Cardiac muscle cell (in vitro differentiated cells and primary cell): ENCODE results near the gene AMD1. TPM values are rescaled to one million over a fixed set of nuclear protein-coding genes. Genes with fewer than 3 reads are reported as not detected.

Experiments
- DNase-seq, 2 donors: peaks; one replicate each; pipeline versions ENCODE4 v3.0.0 to v3.0.0-alpha.2; 2010 to 2017; ENCODE audit warnings: low read depth in 1 of 2, low spot score in 1 of 2
- H3K27ac ChIP-seq: fragments of 200-600 bp; sonication (generic); 2 replicates; pipeline ENCODE4 v1.5.1; 2016
- H3K27me3 ChIP-seq: fragments of 200-600 bp; sonication (generic); 2 replicates; pipeline ENCODE4 v1.6.0; 2016; ENCODE audit warnings: control low read depth
- H3K36me3 ChIP-seq: fragments of 200-600 bp; sonication (generic); 2 replicates; pipeline ENCODE4 v1.5.1; 2016; ENCODE audit warnings: control low read depth
- H3K4me1 ChIP-seq: fragments of 200-600 bp; sonication (generic); 2 replicates; pipeline ENCODE4 v1.8.1; 2017; ENCODE audit warnings: low read depth, mild to moderate bottlenecking, mixed run types
- H3K4me3 ChIP-seq: fragments of 200-600 bp; sonication (generic); 2 replicates; pipeline ENCODE4 v1.5.1; 2016; ENCODE audit warnings: mild to moderate bottlenecking
- H3K9me3 ChIP-seq: fragments of 200-600 bp; sonication (generic); 2 replicates; pipeline ENCODE4 v1.5.1; 2017; ENCODE audit warnings: low read depth, mild to moderate bottlenecking, control low read depth
- polyA plus RNA-seq: library from polyadenylated mRNA; unstranded; fragments of >200 nt; fragmentation: Nextera tagmentation; extraction: Ambion mirVana; gene quantifications from 2 replicates; pipeline ENCODE4 v1.2.1, GENCODE V29; 2016
- total RNA-seq: library from RNA; depleted of rRNA; stranded (reverse); fragments of >200 nt; gene quantifications from 2 replicates; pipeline ENCODE4 v1.2.3, GENCODE V29; 2016
- TF ChIP-seq, protein P1 (sequence below): IDR thresholded peaks from 2 replicates; pipeline ENCODE4 v1.5.1; 2012; ENCODE audit warnings: low read depth, mild to moderate bottlenecking, low read length

The AMD1 gene
- total and polyA plus RNA-seq, 2 experiments from 2014 or later = 45.1 to 48.2 TPM

DNA sequence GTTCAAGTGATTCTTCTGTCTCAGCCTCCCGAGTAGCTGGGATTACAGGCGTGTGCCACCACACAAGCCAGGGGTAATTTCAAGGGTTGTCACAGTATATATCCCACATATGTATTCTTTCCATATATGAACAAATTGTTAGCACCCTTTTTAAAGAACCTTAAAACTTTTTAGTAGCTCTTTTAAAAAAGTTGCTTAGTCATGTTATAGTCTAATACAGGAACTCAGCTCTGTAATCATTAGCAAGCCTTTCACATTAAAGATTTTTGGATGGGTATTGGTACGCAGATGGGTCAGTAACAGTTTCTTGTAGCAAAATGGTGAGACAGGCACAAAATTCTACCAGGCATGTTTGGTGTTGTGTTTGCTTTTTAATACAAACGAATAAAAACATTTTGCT is 10.9 kb downstream of the AMD1 start:
- H3K4me1 ChIP-seq = peaks cover 25% of the 10 kb centered on the region
- TF ChIP-seq, protein P1, sequence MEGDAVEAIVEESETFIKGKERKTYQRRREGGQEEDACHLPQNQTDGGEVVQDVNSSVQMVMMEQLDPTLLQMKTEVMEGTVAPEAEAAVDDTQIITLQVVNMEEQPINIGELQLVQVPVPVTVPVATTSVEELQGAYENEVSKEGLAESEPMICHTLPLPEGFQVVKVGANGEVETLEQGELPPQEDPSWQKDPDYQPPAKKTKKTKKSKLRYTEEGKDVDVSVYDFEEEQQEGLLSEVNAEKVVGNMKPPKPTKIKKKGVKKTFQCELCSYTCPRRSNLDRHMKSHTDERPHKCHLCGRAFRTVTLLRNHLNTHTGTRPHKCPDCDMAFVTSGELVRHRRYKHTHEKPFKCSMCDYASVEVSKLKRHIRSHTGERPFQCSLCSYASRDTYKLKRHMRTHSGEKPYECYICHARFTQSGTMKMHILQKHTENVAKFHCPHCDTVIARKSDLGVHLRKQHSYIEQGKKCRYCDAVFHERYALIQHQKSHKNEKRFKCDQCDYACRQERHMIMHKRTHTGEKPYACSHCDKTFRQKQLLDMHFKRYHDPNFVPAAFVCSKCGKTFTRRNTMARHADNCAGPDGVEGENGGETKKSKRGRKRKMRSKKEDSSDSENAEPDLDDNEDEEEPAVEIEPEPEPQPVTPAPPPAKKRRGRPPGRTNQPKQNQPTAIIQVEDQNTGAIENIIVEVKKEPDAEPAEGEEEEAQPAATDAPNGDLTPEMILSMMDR = no peak
- no peaks in the 10 kb centered on the region for H3K27me3 ChIP-seq
- no peaks in the 10 kb centered on the region for H3K9me3 ChIP-seq
- H3K36me3 ChIP-seq = peaks cover under 1% of the 10 kb centered on the region
- H3K27ac ChIP-seq = no peak overlapping the region
- H3K4me3 ChIP-seq = no peak overlapping the region
- no peak for DNase-seq

DNA sequence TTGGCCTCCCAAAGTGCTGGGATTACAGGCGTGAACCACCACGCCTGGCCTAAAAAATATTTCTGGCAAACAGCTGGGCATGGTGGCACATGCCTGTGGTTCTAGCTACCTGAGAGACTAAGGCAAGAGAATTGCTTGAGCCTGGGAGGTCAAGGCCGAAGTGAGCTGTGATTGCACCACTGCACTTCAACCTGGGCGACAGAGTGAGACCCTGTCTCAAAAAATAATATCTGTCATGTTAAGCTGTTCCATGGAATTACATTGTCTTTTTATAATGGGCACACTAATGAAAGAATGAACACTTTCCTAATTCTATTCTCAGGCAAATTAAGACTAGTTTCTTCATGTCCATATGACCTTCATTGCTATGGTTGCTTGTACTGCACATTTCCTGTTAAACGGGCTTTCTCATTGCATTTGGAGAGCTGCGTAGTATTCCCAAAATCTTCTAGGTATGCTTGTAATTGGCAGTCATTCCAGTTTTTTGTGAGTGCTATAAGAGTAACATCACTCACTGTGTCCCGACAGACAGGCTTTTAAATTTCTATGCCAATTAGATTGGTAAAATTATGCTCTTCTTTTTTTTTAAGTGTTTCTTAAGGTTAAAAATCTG is 12.1 kb downstream of the AMD1 start:
- Histone ChIP-seq H3K27me3 (no peaks in the 10 kb centered on the region), H3K27ac (no peak overlapping the region), H3K4me3 (no peak overlapping the region), H3K36me3 (peaks cover 11% of the 10 kb centered on the region), H3K4me1 (peaks cover 21% of the 10 kb centered on the region), H3K9me3 (no peaks in the 10 kb centered on the region)
- no peak for DNase-seq
- TF ChIP-seq, protein P1 = no peak

DNA sequence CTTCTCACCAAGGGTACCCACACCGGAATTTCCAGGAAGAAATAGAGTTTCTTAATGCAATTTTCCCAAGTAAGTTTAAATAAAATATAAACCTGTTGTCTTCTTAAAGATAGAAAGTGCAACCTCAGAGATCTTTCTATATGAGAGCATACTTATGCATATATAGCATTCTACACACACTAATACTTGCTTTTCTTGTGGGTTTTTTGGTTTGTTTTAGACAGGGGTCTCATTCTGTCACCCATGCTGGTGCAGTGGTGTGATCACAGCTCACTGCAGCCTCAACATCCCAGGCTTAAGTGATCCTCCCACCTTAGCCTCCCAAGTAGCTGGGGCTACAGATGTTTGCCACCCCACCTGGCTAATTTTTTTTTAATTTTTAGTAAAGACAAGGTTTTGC is 15.7 kb downstream of the AMD1 start:
- DNase-seq = no peak
- Histone ChIP-seq H3K36me3 (peaks cover 46% of the 10 kb centered on the region), H3K9me3 (no peaks in the 10 kb centered on the region), H3K4me3 (no peak overlapping the region), H3K4me1 (peaks cover 7% of the 10 kb centered on the region), H3K27me3 (no peaks in the 10 kb centered on the region), H3K27ac (no peak overlapping the region)
- TF ChIP-seq, protein P1 = no peak

DNA sequence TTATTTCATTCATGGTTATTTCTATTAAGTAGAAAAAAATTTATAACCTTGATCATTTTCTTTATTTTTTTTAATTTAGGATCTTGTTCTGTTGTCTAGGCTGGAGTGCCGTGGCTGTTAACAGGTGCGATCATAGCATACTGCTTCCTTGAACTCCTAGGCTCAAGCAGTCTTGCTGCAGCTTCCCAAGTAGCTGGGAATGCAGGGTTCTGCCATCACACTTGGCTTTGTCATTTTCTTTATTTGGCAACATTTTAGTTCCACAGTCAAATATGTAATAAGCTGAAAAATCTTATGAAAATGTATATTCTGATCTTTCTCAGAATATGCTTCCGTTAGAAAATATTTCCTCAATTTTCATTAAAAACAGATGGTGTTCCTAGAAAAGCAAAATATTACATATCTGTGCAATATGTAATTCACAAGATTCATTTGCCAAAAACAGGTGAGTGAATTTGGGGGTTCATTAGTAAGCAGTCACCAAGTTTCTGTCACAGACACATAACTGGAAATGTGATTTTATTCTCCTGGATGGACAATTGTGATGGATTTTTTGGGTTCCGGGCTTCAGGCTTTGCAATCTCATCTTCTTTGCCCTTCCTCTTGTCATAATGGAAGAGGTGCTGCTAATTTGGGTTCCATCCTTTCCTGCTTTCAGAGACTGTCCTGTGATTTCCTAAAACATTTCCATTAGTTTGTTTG is 21.5 kb downstream of the AMD1 start:
- Histone ChIP-seq H3K4me3 (no peak overlapping the region), H3K36me3 (peaks cover 56% of the 10 kb centered on the region), H3K4me1 (peaks cover 4% of the 10 kb centered on the region), H3K9me3 (no peaks in the 10 kb centered on the region), H3K27me3 (no peaks in the 10 kb centered on the region), H3K27ac (no peak overlapping the region)
- TF ChIP-seq, protein P1 = no peak
- no peak for DNase-seq

DNA sequence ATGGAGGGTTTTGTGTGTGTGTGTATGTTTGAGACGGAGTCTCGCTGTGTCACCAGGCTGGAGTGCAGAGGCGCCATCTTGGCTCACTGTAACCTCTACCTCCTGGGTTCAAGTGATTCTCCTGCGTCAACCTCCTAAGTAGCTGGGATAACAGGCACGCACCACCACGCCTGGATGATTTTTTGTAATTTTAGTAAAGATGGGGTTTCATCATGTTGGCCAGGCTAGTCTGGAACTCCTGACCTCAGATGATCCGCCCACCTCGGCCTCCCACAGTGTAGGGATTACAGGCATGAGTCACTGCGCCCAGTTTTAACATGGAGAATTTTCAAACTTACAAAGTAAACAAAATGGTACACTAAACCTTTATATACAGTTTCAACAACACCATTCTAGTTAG is 22.8 kb downstream of the AMD1 start:
- Histone ChIP-seq H3K27me3 (no peaks in the 10 kb centered on the region), H3K4me3 (no peak overlapping the region), H3K27ac (no peak overlapping the region), H3K36me3 (peaks cover 44% of the 10 kb centered on the region), H3K9me3 (no peaks in the 10 kb centered on the region), H3K4me1 (no peaks in the 10 kb centered on the region)
- no peak for DNase-seq
- TF ChIP-seq, protein P1 = no peak
